Measurements from ENCODE around the gene PCGF3.
"Not testable (repeated sequence)": the region's sequence is repeated elsewhere in the genome, so short reads cannot be mapped to it uniquely, and the experiment has no call there.

PCGF3 gene

GRCh38 chr4:704198-704891 lies 1.3 kb upstream of the PCGF3 start:
- no peak for DNase-seq

- DNase-seq, result no peak
Measured at GRCh38 chr4:704971-705277, 708 bp upstream of the PCGF3 start.

- DNase-seq, result not testable (repeated sequence)
Measured at GRCh38 chr4:706083-706633, 526 bp downstream of the PCGF3 start.

DNA sequence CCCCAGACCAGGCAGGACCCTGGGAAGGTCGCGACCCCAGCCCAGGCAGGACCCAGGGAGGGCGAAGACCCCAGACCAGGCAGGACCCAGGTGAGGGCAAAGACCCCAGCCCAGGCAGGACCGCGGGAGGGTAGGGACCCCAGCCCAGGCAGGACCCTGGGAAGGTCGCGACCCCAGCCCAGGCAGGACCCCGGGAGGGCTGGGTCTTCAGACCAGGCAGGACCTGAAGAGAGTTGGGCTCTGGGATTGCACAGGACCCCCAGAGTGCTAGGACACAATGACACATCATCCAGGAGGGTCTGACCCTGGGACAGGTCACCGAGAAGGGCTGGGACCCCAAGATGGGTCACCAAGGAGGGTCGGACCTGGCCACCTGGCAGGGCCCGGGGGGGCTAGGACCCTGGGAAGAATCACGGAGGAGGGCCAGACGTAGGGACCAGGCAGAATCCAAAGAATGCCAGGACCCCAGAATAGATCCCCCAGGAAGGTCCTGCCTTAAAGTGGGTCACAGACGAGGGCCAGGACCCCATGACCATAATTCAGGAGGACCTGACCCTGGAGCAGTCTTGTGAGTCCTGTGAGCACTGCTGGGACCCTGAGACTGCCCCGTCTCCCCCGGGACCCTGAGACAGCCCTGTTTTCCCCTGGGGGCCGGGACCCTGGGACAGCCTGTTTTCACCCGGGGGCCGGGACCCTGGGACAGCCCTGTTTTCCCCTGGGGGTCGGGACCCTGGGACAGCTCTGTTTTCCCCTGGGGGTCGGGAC lies 1.4 kb downstream of the PCGF3 start:
- no peak for DNase-seq

DNA sequence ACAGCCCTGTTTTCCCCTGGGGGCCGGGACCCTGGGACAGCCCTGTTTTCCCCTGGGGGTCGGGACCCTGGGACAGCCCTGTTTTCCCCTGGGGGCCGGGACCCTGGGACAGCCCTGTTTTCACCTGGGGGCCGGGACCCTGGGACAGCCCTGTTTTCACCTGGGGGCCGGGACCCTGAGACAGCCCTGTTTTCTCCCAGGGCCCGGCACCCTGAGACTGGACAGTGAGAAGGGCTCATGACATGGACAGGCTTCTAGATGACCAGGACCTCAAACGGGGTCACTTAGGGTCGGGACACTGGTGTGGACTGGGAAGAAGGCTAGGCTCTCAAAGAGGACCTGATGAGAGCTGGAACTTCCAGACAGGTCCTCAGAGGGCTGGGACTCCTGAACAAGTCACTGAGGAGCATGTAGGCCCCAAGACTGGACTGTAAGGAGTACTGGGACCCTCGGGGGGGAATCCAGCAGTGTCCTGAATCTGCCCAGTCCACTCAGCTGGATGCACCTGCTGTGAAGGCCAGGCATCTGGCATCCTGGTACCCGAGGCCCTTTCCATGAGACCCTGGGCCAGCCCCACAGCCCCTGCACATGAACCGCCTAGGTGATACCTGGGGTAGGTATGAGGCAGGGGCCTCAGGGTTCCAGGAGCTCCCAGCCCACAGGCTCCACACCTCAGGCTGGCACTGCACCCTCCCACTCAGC lies 2.4 kb downstream of the PCGF3 start:
- DNase-seq, result no peak

DNA sequence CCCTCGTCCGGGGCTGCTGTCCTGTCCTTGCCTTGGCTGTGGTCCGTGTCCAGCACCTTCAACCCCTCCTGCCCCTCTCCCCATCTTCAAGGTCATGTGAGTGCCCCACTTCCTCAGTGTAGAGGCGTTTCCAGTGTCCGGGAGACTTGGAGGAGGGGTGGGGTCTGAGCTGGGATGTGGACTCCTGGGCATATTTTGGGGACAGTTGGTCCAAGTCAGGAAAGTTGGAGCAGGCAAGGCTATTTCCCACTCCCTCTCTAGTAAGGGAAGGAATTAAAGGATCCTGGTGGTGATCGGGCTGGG lies 3.0 kb downstream of the PCGF3 start:
- no peak for DNase-seq

- DNase-seq, result no peak
Measured at GRCh38 chr4:709348-709747, 3.7 kb downstream of the PCGF3 start.

DNA sequence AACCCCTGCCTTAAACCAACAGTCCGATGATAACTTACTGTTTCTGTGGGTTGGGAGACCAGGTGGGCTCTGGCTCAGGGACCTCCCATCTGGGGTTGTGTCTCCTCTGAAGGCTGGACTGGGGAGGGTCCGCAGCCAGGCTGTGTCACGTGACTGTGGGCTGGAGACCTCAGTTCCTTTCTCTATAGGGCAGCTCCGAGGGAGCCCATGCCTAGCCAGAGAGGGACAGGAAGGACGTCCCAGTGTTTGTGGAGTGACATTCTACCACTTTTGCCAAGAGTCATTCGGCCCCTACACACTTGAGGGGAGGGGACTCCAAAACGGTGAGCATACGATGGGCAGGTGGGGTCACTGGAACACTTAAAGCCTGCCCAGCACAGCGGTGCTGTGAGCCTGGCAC lies 4.5 kb downstream of the PCGF3 start:
- no peak for DNase-seq

DNA sequence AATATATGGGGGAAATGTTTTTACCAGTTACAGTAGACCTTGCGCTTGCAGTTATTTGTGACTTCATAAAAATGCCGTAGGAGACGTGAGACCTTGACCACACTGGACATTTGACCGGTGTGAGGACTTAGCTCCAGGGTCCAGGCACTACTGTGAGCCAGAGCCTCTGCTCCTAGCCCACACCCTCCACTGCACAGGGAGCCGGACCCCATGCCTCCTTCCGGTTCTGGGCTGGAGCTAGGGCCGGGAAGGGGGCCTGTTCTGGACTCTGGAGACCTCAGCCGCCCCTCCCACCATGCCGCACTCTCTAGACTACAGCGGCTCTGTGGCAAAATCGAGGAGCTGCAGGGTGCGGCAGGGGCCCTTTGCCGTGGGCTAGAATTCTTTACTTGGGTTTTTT lies 5.3 kb downstream of the PCGF3 start:
- DNase-seq, result no peak

GRCh38 chr4:712093-712492 lies 6.5 kb downstream of the PCGF3 start:
- no peak for DNase-seq

GRCh38 chr4:712916-713632 lies 7.4 kb downstream of the PCGF3 start:
- no peak for DNase-seq

DNA sequence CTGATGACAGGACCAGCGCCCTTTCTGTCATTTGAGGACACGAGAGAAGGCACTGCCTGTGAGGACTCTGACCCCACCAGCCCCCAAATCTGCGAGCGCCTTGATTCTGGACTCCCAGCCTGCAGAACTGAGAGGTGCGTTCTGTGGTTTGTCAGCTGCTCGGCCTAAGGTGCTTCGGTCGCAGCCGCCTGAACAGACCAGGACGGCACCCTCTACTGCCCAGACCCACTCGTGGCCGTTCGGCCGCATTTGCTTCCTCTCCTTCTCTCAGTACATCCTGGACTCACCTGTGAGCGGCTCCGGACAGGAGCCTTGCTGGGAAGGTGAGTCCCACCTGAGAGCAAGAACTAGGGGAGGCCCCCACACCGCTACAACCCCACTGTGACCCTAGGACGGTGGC lies 8.5 kb downstream of the PCGF3 start:
- DNase-seq, result no peak

DNA sequence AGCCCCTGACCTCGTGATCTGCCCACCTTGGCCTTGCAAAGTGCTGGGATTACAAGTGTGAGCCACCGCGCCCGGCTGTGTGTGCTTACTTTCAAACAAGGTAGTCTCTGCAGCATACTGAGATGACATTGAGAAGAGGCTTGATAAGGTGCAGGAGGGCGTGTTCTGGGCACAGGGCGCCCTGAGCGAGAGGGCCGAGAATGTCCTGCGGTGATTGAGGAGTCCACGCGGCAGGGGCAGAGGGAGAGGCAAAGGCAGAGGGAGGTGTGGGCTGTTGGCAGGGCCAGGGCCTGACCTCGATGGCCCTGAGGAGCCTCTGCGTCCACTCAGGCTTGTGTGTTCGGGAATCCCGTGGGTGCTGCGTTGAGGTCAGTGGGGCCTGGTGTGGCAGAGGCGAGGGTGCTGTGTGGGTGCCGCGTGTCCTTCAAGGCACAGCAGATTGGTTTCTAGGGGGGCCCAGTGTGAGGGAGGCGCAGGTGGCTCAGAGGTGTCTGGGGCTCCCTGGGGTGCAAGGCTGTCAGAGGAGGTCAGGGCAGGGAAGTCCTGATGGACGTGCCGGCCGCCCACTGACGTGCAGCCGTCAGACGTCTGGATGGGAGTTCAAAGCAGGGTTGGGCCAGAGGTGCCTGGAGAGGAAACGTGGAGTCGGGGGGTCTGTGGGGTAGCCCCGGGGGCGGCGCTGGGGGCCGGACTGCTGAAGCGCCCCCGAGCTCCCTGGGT lies 12.1 kb downstream of the PCGF3 start:
- no peak for DNase-seq

GRCh38 chr4:718460-718859 lies 12.8 kb downstream of the PCGF3 start:
- no peak for DNase-seq

GRCh38 chr4:720111-720860 lies 14.7 kb downstream of the PCGF3 start:
- no peak for DNase-seq

DNA sequence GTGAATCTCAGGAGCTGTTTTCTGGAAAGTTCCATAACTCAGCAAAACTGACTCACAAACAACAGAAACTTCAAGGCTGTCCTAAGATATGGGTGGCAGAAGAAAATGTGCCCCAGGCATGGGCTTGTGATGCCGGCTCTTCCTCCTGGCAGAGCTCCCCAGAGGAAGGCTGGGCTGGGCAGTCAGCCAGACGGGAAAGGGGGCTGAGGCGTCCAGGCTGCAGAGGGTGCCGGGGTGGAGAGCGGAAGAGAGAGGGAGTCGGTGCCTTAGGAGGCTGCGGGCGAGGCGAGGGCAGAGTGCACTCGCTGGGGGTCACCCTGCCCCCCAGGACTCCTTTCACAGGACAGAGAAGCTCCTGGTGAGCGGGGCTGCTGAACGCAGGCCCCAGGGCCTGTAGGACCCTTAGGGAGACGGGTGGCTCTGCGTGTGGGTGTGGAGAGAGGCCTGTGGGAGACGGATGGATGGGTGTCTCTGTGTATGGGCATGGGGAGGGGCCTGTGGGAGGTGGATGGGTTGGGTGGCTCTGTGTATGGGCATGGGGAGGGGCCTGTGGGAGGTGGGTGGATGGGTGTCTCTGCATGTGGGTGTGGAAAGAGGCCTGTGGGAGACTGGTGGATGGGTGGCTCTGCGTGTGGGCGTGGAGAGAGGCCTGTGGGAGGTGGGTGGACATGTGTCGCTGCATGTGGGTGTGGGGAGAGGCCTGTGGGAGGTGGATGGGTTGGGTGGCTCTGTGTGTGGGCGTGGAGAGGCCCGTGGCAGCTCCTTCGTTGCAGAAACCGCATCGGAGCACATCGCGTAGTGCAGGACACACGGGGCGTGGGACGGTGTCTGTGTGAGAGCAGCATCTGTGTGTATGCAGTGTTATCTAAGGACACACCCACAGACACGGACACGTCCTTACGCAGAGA lies 15.9 kb downstream of the PCGF3 start:
- no peak for DNase-seq

DNA sequence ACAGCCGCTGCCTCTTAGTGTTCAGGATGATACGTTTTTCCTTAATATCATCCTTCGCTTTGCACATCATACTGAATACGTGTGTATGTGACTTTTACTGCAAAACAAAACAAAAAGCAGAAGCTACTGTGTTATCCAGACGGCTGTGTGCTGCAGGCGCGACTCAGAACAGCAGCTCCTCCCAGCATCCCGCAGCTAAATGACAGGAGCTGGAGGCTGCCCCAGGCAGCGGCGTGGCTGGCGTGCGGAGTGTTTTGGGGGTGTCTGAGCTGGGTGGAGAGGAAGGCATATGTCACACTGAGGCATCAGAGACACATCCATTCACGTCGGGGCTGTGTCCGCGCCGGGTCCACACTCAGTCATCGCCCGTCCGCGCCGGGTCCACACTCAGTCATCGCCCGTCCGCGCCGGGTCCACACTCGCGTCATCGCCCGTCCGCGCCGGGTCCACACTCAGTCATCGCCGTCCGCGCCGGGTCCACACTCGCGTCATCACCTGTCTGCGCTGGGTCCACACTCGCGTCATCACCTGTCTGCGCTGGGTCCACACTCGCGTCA lies 16.6 kb downstream of the PCGF3 start:
- DNase-seq, result no peak

DNA sequence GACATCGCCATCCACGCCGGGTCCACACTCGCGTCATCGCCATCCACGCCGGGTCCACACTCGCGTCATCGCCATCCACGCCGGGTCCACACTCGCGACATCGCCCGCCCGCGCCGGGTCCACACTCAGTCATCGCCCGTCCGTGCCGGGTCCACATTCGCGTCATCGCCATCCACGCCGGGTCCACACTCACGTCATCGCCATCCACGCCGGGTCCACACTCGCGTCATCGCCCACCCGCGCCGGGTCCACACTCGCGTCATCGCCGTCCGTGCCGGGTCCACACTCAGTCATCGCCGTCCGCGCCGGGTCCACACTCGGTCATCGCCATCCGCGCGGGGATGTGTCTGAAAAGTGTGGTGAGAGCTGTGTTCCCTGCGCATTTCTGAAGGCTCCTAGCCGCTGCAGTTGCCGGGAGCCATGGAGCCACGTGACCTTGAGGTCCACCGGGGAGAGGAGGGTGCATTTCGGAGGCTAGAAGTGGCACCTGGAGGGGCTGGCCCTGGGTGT lies 17.3 kb downstream of the PCGF3 start:
- DNase-seq, result no peak

DNA sequence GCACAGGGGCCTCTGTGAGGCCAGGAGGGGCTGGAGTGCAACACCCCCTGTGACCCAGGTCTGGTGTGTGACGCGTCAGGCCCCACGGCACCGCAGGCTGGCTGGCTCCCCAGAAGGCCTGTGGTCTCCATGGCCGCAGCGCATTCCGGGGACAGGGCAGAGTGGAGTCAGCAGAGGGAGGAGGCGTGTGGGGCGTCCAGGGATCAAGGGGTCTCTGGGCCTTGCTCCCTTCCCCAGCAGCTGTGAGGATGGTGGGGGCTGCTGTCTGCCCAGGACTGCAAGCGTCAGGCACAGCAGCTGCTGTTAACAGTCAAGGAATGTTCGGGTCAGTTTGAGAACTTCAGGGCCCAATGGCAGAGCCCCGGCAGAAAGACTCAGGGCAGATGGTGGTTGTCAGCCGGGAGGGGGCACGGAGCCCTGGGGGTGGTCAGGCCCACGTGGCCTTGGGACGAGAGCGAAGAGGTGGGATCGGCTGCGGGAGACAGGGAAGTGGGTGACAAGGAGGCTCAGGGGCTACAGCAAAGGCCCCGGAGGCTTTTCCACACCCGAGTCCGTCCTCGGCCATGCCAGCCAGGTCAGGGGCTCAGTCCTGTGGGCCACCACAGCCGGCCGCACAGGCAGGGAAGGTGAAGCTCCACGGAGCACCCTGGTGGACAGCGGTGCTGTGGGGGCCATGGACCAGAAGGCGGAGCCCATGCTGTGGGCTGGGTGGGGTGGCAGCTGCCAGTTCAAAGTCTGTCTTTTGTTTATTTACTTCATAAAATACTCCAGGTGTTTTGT lies 18.3 kb downstream of the PCGF3 start:
- no peak for DNase-seq

Data from NCI-H526 treated with DMSO at 0.1 percent for 48 hours (cell line).